ENCODE data around the gene CDH23. TPM values are rescaled to one million over a fixed set of nuclear protein-coding genes. Genes with fewer than 3 reads are reported as not detected.
"Not testable (repeated sequence)": the region's sequence is repeated elsewhere in the genome, so short reads cannot be mapped to it uniquely, and the experiment has no call there.

Gene CDH23
- total RNA-seq, 1 donor: 0.81 TPM

DNA sequence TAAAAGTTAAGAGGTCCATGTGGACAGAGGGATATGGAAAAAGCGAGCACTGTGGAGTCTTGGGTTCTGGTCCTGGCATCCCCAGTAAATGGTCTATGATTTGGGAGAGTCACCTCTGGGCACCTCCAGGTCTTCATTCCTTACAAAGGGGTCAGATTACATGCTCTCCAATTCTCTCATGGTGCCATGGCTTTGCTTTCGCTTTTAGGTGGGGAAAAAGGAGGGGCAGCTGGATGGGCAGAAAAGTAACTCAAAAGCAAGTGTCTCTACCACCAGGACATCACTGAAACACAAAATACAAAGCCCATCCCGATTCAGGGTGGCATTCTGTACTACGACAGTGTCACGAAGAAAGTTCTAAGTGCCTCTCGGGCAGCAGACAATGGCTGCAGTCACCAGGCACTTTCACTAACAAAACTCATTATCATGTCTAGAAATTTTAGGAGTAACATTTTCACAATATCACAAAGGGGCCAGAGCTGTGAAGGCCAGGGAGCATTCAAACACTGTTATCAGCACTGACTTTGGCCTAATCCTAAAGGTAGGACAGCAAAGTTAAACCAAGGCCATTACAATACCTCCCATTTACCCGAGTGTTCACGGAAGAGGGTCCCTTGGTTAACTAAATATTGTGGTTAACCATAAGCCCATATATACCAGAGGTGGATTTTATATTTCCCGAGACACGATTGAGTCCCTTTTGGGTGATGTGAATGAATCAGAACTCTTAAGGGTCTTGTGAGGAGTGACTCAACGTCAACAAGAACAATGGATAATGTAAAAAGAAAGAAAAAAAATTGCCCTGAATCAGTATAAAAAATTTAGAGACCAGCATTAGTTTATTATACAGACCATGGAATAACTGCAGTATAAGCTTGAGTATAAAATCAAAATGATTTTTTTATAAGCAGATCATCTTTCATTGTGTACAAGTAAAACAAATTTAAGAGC lies 451.9 kb downstream of the CDH23 start:
- no peak for DNase-seq (ENCODE audit: low read depth in 2 of 3, low spot score in 2 of 3)

DNA sequence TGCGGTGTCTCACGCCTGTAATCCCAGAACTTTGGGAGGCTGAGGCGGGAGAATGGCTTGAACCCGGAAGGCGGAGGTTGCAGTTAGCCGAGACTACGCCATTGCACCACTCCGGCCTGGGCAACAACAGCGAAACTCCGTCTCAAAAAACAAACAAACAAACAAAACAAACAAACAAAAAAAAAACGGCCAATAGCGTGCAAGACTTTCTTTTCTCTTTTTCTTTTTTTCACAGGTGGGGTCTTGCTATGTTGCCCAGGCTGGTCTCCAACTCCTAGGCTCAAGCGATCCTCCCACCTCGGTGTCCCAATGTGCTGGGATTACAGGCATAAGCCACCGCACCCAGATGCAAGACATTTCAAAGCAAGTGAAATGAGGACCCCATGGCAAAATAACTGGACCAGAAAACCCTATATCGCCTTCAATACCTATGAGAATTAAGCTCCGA lies 452.8 kb downstream of the CDH23 start:
- no peak for DNase-seq (ENCODE audit: low read depth in 2 of 3, low spot score in 2 of 3)

DNA sequence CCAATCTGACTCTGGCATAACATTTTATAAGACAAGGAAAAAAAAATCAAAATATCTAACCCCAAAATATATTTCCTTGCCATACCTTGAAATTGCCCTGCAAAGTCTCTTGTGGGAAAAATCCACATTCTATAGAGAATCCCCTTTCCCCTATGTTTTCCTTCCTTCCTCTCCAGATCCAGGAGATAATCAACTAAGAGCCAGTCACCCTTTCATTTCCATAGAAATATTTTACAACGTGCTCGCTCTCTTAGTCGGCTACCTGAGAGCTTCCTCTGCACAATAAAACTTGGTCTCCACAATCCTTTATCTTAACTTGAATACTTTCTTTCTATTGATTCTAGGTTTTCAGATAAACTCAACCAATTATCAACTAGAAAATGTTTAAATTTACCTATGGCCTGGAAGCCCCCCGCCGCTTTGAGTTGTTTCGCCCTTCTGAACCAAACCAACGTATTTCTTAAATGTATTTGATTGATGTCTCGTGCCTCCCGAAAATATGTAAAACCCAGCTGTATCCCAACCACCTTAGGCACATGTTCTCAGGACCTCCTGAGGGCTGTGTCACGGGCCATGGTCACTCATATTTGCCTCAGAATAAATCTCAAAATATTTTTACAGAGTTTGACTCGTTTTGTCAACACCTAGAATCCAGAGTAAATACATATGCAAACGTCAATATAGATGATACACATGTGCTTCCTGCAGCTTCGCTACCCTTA lies 453.5 kb downstream of the CDH23 start:
- DNase-seq (ENCODE audit: low read depth in 2 of 3, low spot score in 2 of 3): no peak

DNA sequence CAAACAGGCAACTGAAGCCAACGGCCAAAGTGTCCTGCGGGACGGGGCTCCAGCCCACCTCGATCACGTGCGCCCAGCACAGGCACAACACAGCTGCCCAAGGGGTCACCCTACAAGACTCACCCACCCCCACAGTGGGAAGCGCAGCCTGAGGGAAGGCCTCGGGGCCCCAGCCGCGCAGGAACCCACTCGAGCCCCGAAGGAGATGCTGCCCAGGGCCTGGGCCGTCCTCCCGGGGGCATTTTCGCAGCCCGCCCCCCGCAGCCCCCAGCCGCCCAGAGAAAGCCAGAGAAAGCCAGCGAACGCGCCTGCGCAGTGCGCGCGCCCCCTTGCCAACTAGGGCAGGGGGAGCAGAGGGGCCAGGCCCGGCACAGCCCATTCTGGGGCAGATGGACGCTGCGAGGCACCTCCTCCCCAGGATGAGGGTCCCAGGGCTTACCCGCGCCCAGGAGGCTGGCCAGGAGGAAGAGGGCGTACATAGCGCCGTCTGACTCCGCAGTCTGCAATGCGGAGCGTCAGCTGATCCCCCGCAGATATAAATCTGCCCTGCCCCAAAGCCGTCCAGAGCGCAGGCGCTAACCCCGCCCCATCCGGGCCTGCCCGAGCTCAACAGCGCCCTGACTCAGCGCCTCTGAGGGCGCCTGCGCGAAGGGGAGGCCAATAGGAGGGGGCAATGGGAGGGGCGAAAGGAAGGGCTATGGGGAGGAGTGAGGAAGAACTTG lies 454.2 kb downstream of the CDH23 start, which contains the start of gene PSAP:
Gene PSAP, minus strand, starts transcription at position 509 of the 722 bp plus-strand sequence. Its CDS starts 30 bp downstream, at position 479.
- peak; percentile 95 to 98 (median 98) for DNase-seq (ENCODE audit: low read depth in 2 of 3, low spot score in 2 of 3)

DNA sequence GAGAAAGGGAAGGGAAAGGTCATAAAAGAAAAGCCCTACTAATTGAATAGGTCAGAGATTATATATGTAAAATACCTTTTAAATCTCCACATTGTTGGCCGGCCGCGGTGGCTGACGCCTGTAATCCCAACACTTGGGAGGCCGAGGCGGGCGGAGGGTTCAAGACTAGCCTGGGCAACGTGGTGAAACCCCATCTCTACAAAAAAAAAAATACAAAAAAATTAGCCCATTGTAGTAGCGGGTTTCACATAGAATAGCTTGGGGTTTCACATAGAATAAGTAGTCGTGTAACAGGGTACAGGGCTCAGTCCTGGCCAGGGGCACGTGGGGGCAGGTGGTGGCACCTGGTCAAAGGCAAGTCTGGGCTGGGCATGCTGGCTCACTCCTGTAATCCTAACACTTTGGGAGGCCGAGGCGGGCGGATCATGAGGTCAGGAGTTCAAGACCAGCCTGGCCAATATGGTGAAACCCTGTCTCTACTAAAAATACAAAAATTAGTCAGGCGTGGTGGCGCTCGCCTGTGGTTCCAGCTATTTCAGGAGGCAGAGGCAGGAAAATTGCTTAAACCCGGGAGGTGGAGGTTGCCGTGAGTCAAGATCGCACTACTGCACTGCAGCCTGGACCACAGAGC lies 454.9 kb downstream of the CDH23 start:
- not testable (repeated sequence) for DNase-seq (ENCODE audit: low read depth in 2 of 3, low spot score in 2 of 3)

DNA sequence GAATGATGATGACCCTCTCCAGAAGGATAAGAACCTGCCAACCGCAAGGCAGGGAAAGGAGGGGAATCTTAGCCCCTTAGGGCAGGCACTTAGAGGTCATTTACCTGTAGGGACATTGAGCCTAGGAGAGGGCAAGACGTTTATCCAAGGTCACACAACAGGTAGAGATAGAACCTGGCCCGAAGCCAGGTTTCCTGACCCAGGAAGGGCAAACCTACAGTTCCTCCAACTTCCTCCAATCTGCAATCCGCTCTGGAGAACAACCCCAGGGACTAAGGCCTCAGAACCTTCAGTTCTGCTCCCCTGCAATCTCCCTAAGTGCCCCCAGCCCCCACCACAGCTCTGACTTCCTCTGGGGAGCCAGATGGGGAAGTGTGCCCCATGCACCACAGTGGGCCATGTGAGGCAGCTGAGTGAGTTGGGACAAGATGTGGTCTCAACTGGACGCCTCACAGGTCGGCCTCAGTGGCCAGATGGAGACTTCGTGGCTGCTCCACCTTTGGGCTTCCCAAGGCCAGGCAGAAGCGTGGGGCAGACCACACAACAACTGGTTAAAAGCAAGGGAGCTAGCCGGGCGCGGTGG lies 455.7 kb downstream of the CDH23 start:
- DNase-seq (ENCODE audit: low read depth in 2 of 3, low spot score in 2 of 3): peak in 2 of 3 donors; percentile 35 to 73

DNA sequence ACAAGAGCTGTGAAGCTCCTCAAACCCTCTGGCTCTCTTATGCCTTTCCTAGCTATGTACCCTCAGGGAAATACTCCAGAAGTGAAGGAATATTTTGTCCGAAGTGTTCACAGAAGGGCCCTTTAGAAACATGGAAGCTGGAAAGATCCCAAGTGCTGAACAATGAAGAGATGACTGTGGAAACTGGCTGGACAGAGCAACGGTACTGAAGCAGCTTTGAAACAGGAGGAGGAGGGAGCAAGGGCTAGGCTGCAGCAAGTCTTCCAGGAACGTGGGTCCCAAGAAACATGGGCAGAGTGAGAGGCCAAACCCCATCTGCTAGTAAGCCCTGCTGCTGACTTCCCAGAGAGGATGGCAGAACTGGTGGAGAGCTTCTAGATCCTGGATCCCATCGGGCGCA lies 457.3 kb downstream of the CDH23 start:
- DNase-seq (ENCODE audit: low read depth in 2 of 3, low spot score in 2 of 3): no peak

DNA sequence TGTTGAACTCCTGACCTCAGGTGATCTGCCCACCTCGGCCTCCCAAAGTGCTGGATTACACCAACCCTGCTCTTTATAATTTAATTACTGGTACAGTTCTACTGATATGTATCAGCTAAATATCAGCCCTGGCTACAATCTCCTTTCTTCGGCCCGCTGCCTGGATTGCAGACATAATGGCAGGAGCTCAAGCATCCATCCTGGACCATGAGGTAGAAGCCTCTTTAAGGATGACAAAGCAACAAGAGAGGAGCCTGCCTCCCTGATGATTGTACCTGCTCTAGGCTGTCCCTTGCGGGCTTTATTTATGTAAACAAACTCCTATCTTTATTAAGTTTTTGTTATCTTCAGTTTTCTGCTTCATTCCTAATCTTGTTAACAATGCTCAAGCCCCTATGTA lies 459.9 kb downstream of the CDH23 start:
- no peak for DNase-seq (ENCODE audit: low read depth in 2 of 3, low spot score in 2 of 3)

DNA sequence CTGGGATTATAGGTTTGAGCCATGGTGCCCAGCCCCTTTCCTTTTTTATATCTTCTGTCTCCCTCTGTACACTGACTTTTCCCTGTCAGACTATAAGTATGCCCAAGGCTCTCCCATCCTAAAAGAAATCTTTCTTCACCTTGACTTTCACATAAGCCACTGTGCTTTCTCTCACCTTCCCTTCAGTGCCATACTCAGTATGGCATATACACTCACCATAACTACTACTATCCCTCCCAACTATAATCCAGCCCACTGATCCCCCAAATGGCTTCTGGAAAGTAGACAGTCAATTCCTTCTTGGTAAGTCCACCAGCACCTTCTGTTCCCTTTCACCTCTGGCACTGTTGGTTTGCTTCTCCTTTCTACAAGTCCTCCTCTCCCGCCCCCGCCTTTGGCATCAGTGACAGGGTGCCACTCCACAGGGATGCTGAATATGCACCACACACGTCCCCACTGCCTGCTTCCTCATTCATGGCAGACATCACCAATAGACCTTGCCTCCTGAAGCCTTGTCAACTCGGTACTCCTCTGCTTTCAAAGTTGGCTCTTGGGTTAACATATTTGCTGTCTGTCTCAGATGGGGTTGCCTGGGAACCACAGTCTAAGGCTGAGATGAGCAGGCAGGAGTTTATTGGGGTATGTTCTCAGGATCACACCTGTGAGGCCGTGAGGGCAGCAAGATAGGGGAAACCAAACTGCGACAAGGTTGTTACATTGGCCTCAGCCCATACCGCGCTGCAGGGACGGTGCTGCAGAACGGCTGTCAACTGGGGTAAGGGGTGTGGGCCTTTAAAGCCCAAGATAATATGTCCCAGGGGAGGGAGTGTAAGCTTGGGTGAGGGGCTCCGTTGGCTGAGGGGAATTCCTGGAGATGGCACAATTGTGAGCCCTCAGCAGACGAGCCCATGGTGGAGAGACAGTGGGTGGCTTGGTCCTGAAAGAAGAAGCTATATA lies 461.5 kb downstream of the CDH23 start:
- no peak for DNase-seq (ENCODE audit: low read depth in 2 of 3, low spot score in 2 of 3)

DNA sequence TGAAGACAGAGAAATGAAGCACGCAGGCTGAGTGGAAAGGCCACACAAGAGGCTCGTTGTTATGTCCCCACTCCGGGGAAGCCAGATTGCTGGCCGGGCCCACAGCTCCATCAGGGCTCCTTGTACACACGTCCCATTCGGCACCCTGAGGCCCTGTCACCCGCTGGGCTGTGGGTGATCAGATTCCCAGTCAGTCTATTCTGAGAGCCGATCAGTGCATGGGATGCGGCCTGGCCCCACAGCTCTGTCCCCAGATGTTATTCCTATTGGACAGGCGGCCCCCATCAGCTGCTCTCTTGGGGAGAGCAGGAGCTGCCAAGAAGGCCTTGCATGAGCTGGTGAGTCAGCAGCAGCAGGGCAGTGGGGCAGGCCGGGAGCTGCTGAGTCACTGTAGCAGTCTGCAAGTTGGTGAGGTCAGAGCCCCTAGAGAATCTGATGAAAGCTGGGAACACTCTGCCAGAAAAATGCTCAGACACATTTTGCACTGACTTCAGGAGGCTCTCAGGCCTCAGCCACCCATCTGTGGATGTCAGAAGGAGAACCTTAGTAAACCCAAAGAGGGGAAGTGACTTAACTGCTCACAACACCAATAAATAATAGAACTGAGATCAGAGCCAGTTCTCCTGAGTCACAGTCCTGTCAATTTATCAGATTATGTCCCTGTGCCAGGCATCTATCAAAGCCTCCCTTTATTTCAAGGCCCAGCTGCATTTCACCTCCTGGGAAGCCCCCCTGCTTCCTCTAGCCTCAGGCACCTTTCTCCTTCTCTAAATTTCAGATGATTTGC lies 463.7 kb downstream of the CDH23 start:
- peak in 2 of 3 donors; percentile 93 to 94 for DNase-seq (ENCODE audit: low read depth in 2 of 3, low spot score in 2 of 3)

DNA sequence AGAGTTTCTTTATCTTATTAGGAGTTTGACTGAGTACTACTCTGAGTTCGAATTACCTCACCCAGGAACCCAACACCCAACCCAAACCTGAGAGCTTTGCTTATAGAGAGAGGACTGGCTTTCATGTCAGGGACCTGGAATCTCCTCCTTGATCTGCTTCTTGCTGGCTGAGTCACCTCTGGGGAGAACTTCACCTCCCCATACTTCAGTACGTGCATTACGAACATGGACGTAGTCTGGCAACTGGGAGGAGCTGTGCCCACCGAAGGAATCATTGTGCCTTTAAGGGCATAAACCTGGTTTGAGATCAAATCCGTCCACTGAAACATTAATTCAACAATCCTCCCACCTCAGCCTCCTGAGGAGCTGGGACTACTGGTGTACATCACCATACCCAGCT lies 466.5 kb downstream of the CDH23 start:
- DNase-seq (ENCODE audit: low read depth in 2 of 3, low spot score in 2 of 3): no peak

DNA sequence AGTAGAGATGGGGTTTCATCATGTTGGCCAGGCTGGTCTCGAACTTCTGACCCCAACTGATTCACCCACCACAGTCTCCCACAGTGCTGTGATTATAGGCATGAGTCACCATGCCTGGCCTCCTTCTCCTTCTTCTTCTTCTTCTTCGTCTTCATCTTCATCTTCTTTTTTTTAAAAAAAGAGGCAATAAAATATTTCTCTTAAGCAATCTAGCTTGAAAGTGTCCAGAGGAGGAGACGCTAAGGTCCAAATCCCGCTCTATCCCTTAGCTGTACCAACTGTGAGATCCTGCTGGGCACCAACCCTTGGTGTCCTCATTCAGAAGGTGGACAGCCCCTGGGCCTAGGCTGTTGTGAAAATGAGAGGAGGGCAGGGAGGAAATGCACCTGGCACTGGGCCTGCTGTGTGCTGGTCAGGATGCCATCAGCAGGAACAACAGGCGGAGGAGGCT lies 468.2 kb downstream of the CDH23 start:
- peak in 1 of 3 donors; percentile 30 for DNase-seq (ENCODE audit: low read depth in 2 of 3, low spot score in 2 of 3)

Small RNA genes lying within 50 kb of the gene (small RNA-seq; reads per million reads assigned to genes)
- gene MIR7152: not detected
- not detected for gene RNU7-38P

Other genes with a start within 250 kb of the CDH23 start
- 0.27 TPM for gene UNC5B, start 184.3 kb upstream of the CDH23 start, total RNA-seq
- gene SLC29A3, start 77.7 kb upstream of the CDH23 start, total RNA-seq: 10.8 TPM

All from hematopoietic multipotent progenitor cell (in vitro differentiated cells).